Myocyte (in vitro differentiated cells): ENCODE measurements around the gene ACSBG1. TPM values are rescaled to one million over a fixed set of nuclear protein-coding genes. Genes with fewer than 3 reads are reported as not detected.
A peak's percentile ranks its signal among the peaks of the same experiment; 100 is the strongest.

Source experiments
- DNase-seq: peaks from one replicate; pipeline ENCODE4 v3.0.0-alpha.2; 2012; ENCODE audit warnings: low read depth
- total RNA-seq: library from RNA; depleted of rRNA; stranded (reverse); fragments of >200 nt; gene quantifications from 2 replicates; pipeline ENCODE4 v1.2.3, GENCODE V29; 2014

ACSBG1 gene
- total RNA-seq, 1 donor from 2014 or later, result 2.9 TPM

- peak; percentile 59 for DNase-seq
These were observed 10.9 kb downstream of the ACSBG1 start for GRCh38 chr15:78223396-78224022.

- no peak for DNase-seq
These were observed 11.5 kb downstream of the ACSBG1 start for GRCh38 chr15:78222745-78223395.

GRCh38 chr15:78220713-78221112 lies 13.7 kb downstream of the ACSBG1 start:
- no peak for DNase-seq

- DNase-seq, result no peak
These were observed 17.9 kb downstream of the ACSBG1 start for GRCh38 chr15:78216276-78217104.

GRCh38 chr15:78213956-78214355 lies 20.4 kb downstream of the ACSBG1 start:
- DNase-seq, result no peak

GRCh38 chr15:78213425-78213750 lies 21.0 kb downstream of the ACSBG1 start:
- DNase-seq, result no peak

- DNase-seq, result peak; percentile 94
These were observed 21.6 kb downstream of the ACSBG1 start for GRCh38 chr15:78212546-78213424.

GRCh38 chr15:78212008-78212407 lies 22.4 kb downstream of the ACSBG1 start:
- no peak for DNase-seq

GRCh38 chr15:78211189-78211921 lies 23.0 kb downstream of the ACSBG1 start:
- DNase-seq, result no peak

GRCh38 chr15:78210349-78210717 lies 24.0 kb downstream of the ACSBG1 start:
- DNase-seq, result no peak

GRCh38 chr15:78209646-78210348 lies 24.6 kb downstream of the ACSBG1 start:
- DNase-seq, result no peak

GRCh38 chr15:78208887-78209645 lies 25.3 kb downstream of the ACSBG1 start:
- DNase-seq, result no peak

- no peak for DNase-seq
These were observed 26.0 kb downstream of the ACSBG1 start for GRCh38 chr15:78208341-78208844.

- DNase-seq, result no peak
These were observed 26.6 kb downstream of the ACSBG1 start for GRCh38 chr15:78207641-78208340.

GRCh38 chr15:78207110-78207458 lies 27.3 kb downstream of the ACSBG1 start:
- no peak for DNase-seq

GRCh38 chr15:78206326-78207109 lies 27.8 kb downstream of the ACSBG1 start:
- DNase-seq, result peak; percentile 88

GRCh38 chr15:78205856-78206255 lies 28.5 kb downstream of the ACSBG1 start:
- DNase-seq, result no peak

GRCh38 chr15:78205337-78205736 lies 29.0 kb downstream of the ACSBG1 start:
- no peak for DNase-seq
